ENCODE data around the gene TYROBP. TPM values are rescaled to one million over a fixed set of nuclear protein-coding genes. Genes with fewer than 3 reads are reported as not detected.

Gene TYROBP
- total RNA-seq, 1 experiment from 2014 or later: not detected

GRCh38 chr19:35888398-35888797, 19.7 kb downstream of the TYROBP start:
- TF ChIP-seq EZH2 (IDR thresholded peaks at IDR 0.05; ENCODE audit: borderline replicate concordance, low read depth, low read length, poor library complexity, severe bottlenecking) (no peak), CTCF (conservative IDR thresholded peaks at IDR 0.05; ENCODE audit: low read depth, low read length) (no peak)
- H3K4me3 ChIP-seq (ENCODE audit: low read depth, low read length, poor library complexity, severe bottlenecking): no peak overlapping the region
- H3K4me1 ChIP-seq (ENCODE audit: insufficient read depth, low read length, poor library complexity, severe bottlenecking): no peaks in the 10 kb centered on the region
- no peak for DNase-seq (ENCODE audit: low spot score)
- no peaks in the 10 kb centered on the region for H3K27me3 ChIP-seq (replicated peaks; ENCODE audit: insufficient read depth, low read depth, low read length, poor library complexity)
- no peaks in the 10 kb centered on the region for H3K9me3 ChIP-seq (ENCODE audit: low read depth, low read length, poor library complexity, severe bottlenecking)
- intact Hi-C loops (cut with micrococcal nuclease; ENCODE audit: unreplicated experiment): no loop called here
- H3K36me3 ChIP-seq (ENCODE audit: insufficient read depth, low read length, poor library complexity, severe bottlenecking): peaks cover 27% of the 10 kb centered on the region
- CTCF ChIA-PET: interaction anchor here (0.7 kb wide), 1 partner anchor 43 kb away, joined by 4 read pairs; no protein-coding TSS in a partner anchor
- no peak overlapping the region for H3K27ac ChIP-seq (ENCODE audit: low read depth, low read length, poor library complexity, severe bottlenecking)
- POLR2A ChIA-PET (ENCODE audit: low non-redundant PET): no interaction called here
- no TSS peak for BruUV-seq (replicated peaks)

GRCh38 chr19:35887197-35887596, 20.9 kb downstream of the TYROBP start:
- Histone ChIP-seq H3K4me1 (ENCODE audit: insufficient read depth, low read length, poor library complexity, severe bottlenecking) (no peaks in the 10 kb centered on the region), H3K4me3 (ENCODE audit: low read depth, low read length, poor library complexity, severe bottlenecking) (no peak overlapping the region), H3K27me3 (replicated peaks; ENCODE audit: insufficient read depth, low read depth, low read length, poor library complexity) (no peaks in the 10 kb centered on the region), H3K9me3 (ENCODE audit: low read depth, low read length, poor library complexity, severe bottlenecking) (no peaks in the 10 kb centered on the region), H3K27ac (ENCODE audit: low read depth, low read length, poor library complexity, severe bottlenecking) (no peak overlapping the region), H3K36me3 (ENCODE audit: insufficient read depth, low read length, poor library complexity, severe bottlenecking) (peaks cover 23% of the 10 kb centered on the region)
- no peak for DNase-seq (ENCODE audit: low spot score)
- no peak for TF ChIP-seq CTCF (conservative IDR thresholded peaks at IDR 0.05; ENCODE audit: low read depth, low read length)
- no peak for TF ChIP-seq EZH2 (IDR thresholded peaks at IDR 0.05; ENCODE audit: borderline replicate concordance, low read depth, low read length, poor library complexity, severe bottlenecking)
- POLR2A ChIA-PET (ENCODE audit: low non-redundant PET): no interaction called here
- intact Hi-C loops (cut with micrococcal nuclease; ENCODE audit: unreplicated experiment): no loop called here
- no TSS peak for BruUV-seq (replicated peaks)
- CTCF ChIA-PET: interaction anchor here (0.6 kb wide), 1 partner anchor 212 kb away, joined by 4 read pairs; no protein-coding TSS in a partner anchor

- no peaks in the 10 kb centered on the region for H3K27me3 ChIP-seq (replicated peaks; ENCODE audit: insufficient read depth, low read depth, low read length, poor library complexity)
- no peaks in the 10 kb centered on the region for H3K4me1 ChIP-seq (ENCODE audit: insufficient read depth, low read length, poor library complexity, severe bottlenecking)
- ChIA-PET CTCF (interaction anchor here (0.6 kb wide), 1 partner anchor 45 kb away, joined by 3 read pairs; no protein-coding TSS in a partner anchor), POLR2A (ENCODE audit: low non-redundant PET) (no interaction called here)
- DNase-seq (ENCODE audit: low spot score): no peak
- H3K9me3 ChIP-seq (ENCODE audit: low read depth, low read length, poor library complexity, severe bottlenecking): no peaks in the 10 kb centered on the region
- intact Hi-C loops (cut with micrococcal nuclease; ENCODE audit: unreplicated experiment): no loop called here
- H3K36me3 ChIP-seq (ENCODE audit: insufficient read depth, low read length, poor library complexity, severe bottlenecking): peaks cover 23% of the 10 kb centered on the region
- H3K27ac ChIP-seq (ENCODE audit: low read depth, low read length, poor library complexity, severe bottlenecking): no peak overlapping the region
- TF ChIP-seq EZH2 (IDR thresholded peaks at IDR 0.05; ENCODE audit: borderline replicate concordance, low read depth, low read length, poor library complexity, severe bottlenecking) (no peak), CTCF (conservative IDR thresholded peaks at IDR 0.05; ENCODE audit: low read depth, low read length) (no peak)
- no TSS peak for BruUV-seq (replicated peaks)
- no peak overlapping the region for H3K4me3 ChIP-seq (ENCODE audit: low read depth, low read length, poor library complexity, severe bottlenecking)
These were observed 22.2 kb downstream of the TYROBP start for GRCh38 chr19:35885904-35886303.
